Peyer's patch (tissue), 4 donors: ENCODE results near the gene NRXN3.

ENCODE experiments used
- POLR2A ChIP-seq, 2 donors: fragments of 450-650 bp; IDR thresholded peaks; one replicate each; pipeline ENCODE4 v1.5.1; 2017; ENCODE audit warnings: antibody characterized with exemption in 2 of 2, mild to moderate bottlenecking in 2 of 2, moderate library complexity in 2 of 2
- TF ChIP-seq, protein P1 (sequence below), 6 experiments: fragments of 450-650 bp in 4 of 6; fragments of 200-600 bp in 2 of 6; sonication (generic) in 1 of 6; IDR thresholded peaks; one replicate each; pipeline ENCODE4 v1.5.1; 2017 to 2019; ENCODE audit warnings: antibody characterized with exemption in 6 of 6, mild to moderate bottlenecking in 3 of 6, moderate library complexity in 1 of 6

DNA sequence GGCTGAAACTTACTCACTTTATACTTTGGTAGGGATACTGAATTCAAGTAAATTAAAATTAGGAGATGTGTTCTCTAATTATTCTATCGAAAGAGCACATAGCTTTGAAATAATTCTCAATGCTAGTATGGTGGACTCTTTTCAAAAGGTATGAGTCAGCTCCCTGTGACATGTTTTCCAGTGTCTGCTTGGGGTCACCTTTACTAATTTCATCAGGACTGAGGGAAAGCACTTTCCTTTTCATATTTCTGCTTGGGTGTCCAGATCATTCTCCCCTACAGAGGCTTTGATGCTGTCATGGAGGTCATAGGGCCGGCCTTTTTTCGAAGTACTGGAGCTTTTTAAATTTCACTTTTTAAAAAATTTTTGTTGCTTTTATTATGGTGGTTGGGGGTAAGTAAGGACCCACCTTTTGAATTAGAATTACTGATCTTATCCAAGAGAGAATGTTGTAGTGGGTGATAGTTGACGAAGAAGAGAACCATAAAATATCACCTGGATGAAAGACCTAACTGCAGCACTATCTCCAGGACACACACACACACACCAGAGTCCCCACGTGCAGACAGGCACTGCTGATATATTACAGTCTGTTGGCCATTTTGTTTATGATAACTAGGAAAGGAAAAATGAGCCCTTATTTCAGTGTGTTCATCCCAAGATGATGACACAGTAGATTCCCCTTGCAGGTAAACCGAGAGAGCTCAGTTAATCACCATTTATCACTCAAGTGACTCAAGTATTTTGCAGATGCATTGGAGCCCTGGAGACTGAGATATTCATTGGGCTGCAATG, 1482.5 kb downstream of the NRXN3 start:
- TF ChIP-seq, protein P1, sequence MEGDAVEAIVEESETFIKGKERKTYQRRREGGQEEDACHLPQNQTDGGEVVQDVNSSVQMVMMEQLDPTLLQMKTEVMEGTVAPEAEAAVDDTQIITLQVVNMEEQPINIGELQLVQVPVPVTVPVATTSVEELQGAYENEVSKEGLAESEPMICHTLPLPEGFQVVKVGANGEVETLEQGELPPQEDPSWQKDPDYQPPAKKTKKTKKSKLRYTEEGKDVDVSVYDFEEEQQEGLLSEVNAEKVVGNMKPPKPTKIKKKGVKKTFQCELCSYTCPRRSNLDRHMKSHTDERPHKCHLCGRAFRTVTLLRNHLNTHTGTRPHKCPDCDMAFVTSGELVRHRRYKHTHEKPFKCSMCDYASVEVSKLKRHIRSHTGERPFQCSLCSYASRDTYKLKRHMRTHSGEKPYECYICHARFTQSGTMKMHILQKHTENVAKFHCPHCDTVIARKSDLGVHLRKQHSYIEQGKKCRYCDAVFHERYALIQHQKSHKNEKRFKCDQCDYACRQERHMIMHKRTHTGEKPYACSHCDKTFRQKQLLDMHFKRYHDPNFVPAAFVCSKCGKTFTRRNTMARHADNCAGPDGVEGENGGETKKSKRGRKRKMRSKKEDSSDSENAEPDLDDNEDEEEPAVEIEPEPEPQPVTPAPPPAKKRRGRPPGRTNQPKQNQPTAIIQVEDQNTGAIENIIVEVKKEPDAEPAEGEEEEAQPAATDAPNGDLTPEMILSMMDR (IDR thresholded peaks at IDR 0.05) = no peak
- no peak for TF ChIP-seq POLR2A (IDR thresholded peaks at IDR 0.05)
